NK-92 (cell line): ENCODE measurements around the gene EIF4A3.

ENCODE experiments used
- DNase-seq: peaks from one replicate; lab custom pipeline; 2025; ENCODE audit not compliant: unreplicated experiment; lab: John Stamatoyannopoulos, UW

EIF4A3 gene

GRCh38 chr17:80113033-80113484, 33.9 kb downstream of the EIF4A3 start:
- no peak for DNase-seq

- no peak for DNase-seq
Measured at GRCh38 chr17:80112471-80113032, 34.4 kb downstream of the EIF4A3 start.

- no peak for DNase-seq
Measured at GRCh38 chr17:80111702-80112470, 35.0 kb downstream of the EIF4A3 start.

- DNase-seq: no peak
Measured at GRCh38 chr17:80110927-80111701, 35.8 kb downstream of the EIF4A3 start.

GRCh38 chr17:80110447-80110812, 36.5 kb downstream of the EIF4A3 start:
- no peak for DNase-seq

GRCh38 chr17:80109713-80110446, 37.0 kb downstream of the EIF4A3 start:
- no peak for DNase-seq

GRCh38 chr17:80109066-80109660, 37.8 kb downstream of the EIF4A3 start:
- DNase-seq: no peak

GRCh38 chr17:80108036-80108971, 38.6 kb downstream of the EIF4A3 start:
- no peak for DNase-seq

- DNase-seq: no peak
Measured at GRCh38 chr17:80107231-80108021, 39.5 kb downstream of the EIF4A3 start.

GRCh38 chr17:80106751-80107150, 40.2 kb downstream of the EIF4A3 start:
- DNase-seq: no peak

- no peak for DNase-seq
Measured at GRCh38 chr17:80106176-80106575, 40.8 kb downstream of the EIF4A3 start.

GRCh38 chr17:80105762-80106161, 41.2 kb downstream of the EIF4A3 start:
- no peak for DNase-seq

GRCh38 chr17:80104956-80105375, 42.0 kb downstream of the EIF4A3 start:
- DNase-seq: no peak

GRCh38 chr17:80104321-80104955, 42.5 kb downstream of the EIF4A3 start:
- no peak for DNase-seq

- no peak for DNase-seq
Measured at GRCh38 chr17:80103449-80104085, 43.4 kb downstream of the EIF4A3 start.

GRCh38 chr17:80102664-80103448, 44.1 kb downstream of the EIF4A3 start:
- DNase-seq: no peak

GRCh38 chr17:80101946-80102663, 44.8 kb downstream of the EIF4A3 start:
- no peak for DNase-seq
